Liver (tissue), 9 donors: ENCODE data around the gene GDI1. TPM values are rescaled to one million over a fixed set of nuclear protein-coding genes. Genes with fewer than 3 reads are reported as not detected.

Experiments used
- DNase-seq: peaks from one replicate; pipeline ENCODE4 v3.0.0-alpha.2; 2017; ENCODE audit warnings: low spot score
- H3K27ac ChIP-seq, 2 donors: one replicate each; pipeline ENCODE4 v1.7.0; 2013; ENCODE audit warnings: inconsistent platforms in 2 of 2, low read length in 2 of 2, control low read depth in 1 of 2, low read depth in 1 of 2, mild to moderate bottlenecking in 1 of 2
- H3K27me3 ChIP-seq, 4 donors: one replicate each; pipeline versions ENCODE4 v1.6.1 to v1.7.0; 2013; ENCODE audit warnings: low read length in 3 of 4, inconsistent platforms in 1 of 4, mild to moderate bottlenecking in 1 of 4, moderate library complexity in 1 of 4; ENCODE audit not compliant: control insufficient read depth in 4 of 4, insufficient read depth in 4 of 4
- H3K36me3 ChIP-seq, 4 donors: one replicate each; pipeline versions ENCODE4 v1.6.1 to v1.7.0; 2013; ENCODE audit warnings: low read length in 3 of 4, mild to moderate bottlenecking in 3 of 4, low read depth in 1 of 4, moderate library complexity in 1 of 4; ENCODE audit not compliant: control insufficient read depth in 4 of 4, insufficient read depth in 3 of 4
- H3K4me1 ChIP-seq, 4 donors: one replicate each; pipeline versions ENCODE4 v1.6.1 to v1.7.0; 2013; ENCODE audit warnings: low read length in 3 of 4, mild to moderate bottlenecking in 3 of 4, moderate library complexity in 1 of 4; ENCODE audit not compliant: control insufficient read depth in 4 of 4, insufficient read depth in 4 of 4
- H3K4me3 ChIP-seq, 3 donors: one replicate each; pipeline versions ENCODE4 v1.6.1 to v1.7.0; 2013; ENCODE audit warnings: low read length in 3 of 3, control low read depth in 1 of 3, low read depth in 1 of 3, mild to moderate bottlenecking in 1 of 3
- H3K9ac ChIP-seq, 2 donors: one replicate each; pipeline ENCODE4 v1.7.0; 2013; ENCODE audit warnings: low read length in 2 of 2, mild to moderate bottlenecking in 2 of 2, moderate library complexity in 2 of 2, control low read depth in 1 of 2, low read depth in 1 of 2
- H3K9me3 ChIP-seq, 4 donors: one replicate each; pipeline versions ENCODE4 v1.6.1 to v1.7.0; 2013; ENCODE audit warnings: low read length in 3 of 4; ENCODE audit not compliant: control insufficient read depth in 4 of 4
- CTCF ChIP-seq: fragments of 150-350 bp; IDR thresholded peaks from 2 replicates; pipeline ENCODE4 v1.5.1; 2017; ENCODE audit warnings: improper control_type of control experiment, low read depth, low read length; ENCODE audit not compliant: missing input control
- EGR1 ChIP-seq, 2 donors: IDR thresholded peaks; 2 replicates each; pipeline ENCODE4 v1.6.1; 2016 to 2018; ENCODE audit warnings: antibody characterized with exemption in 2 of 2, low read depth in 2 of 2
- FOXA1 ChIP-seq: IDR thresholded peaks from 2 replicates; pipeline ENCODE4 v1.6.1; 2016; ENCODE audit warnings: antibody characterized with exemption
- FOXA2 ChIP-seq: IDR thresholded peaks from 2 replicates; pipeline ENCODE4 v1.6.1; 2016; ENCODE audit warnings: antibody characterized with exemption
- GABPA ChIP-seq, 2 donors: IDR thresholded peaks in 1 of 2; conservative IDR thresholded peaks in 1 of 2; 2 replicates each; pipeline ENCODE4 v1.6.1; 2016; ENCODE audit warnings: antibody characterized with exemption in 2 of 2, mild to moderate bottlenecking in 1 of 2, moderate library complexity in 1 of 2
- HNF4A ChIP-seq, 2 donors: conservative IDR thresholded peaks; 2 replicates each; pipeline ENCODE4 v1.6.1; 2016; ENCODE audit warnings: antibody characterized with exemption in 2 of 2, mild to moderate bottlenecking in 2 of 2
- HNF4G ChIP-seq: IDR thresholded peaks from 2 replicates; pipeline ENCODE4 v1.6.1; 2016; ENCODE audit warnings: antibody characterized with exemption
- JUND ChIP-seq, 2 donors: IDR thresholded peaks; 2 replicates each; pipeline ENCODE4 v1.6.1; 2016; ENCODE audit warnings: antibody characterized with exemption in 2 of 2
- NR2F2 ChIP-seq: IDR thresholded peaks from 2 replicates; pipeline ENCODE4 v1.6.1; 2016; ENCODE audit warnings: antibody characterized with exemption
- RAD21 ChIP-seq, 2 donors: IDR thresholded peaks; 2 replicates each; pipeline ENCODE4 v1.6.1; 2016; ENCODE audit warnings: antibody characterized with exemption in 2 of 2, mild to moderate bottlenecking in 2 of 2
- REST ChIP-seq: IDR thresholded peaks from 2 replicates; pipeline ENCODE4 v1.6.1; 2016; ENCODE audit warnings: antibody characterized with exemption, mild to moderate bottlenecking
- RXRA ChIP-seq, 2 donors: IDR thresholded peaks; 2 replicates each; pipeline ENCODE4 v1.6.1; 2017 to 2018; ENCODE audit warnings: antibody characterized with exemption in 2 of 2, mild to moderate bottlenecking in 1 of 2
- SP1 ChIP-seq: IDR thresholded peaks from 2 replicates; pipeline ENCODE4 v1.6.1; 2018; ENCODE audit warnings: antibody characterized with exemption, mild to moderate bottlenecking
- TAF1 ChIP-seq: conservative IDR thresholded peaks from 2 replicates; pipeline ENCODE4 v1.6.1; 2016; ENCODE audit warnings: antibody characterized with exemption, mild to moderate bottlenecking
- YY1 ChIP-seq: IDR thresholded peaks from 2 replicates; pipeline ENCODE4 v1.6.1; 2016; ENCODE audit warnings: antibody characterized with exemption, mild to moderate bottlenecking
- WGBS: extraction: QIAGEN DNeasy Blood & Tissue Kit; methylation state at CpG from one replicate; pipeline ENCODE4 v1.1.7; 2013; 5-methylcytosine and 5-hydroxymethylcytosine counted together
- polyA plus RNA-seq, 2 donors: library from polyadenylated mRNA; stranded (reverse) in 1 of 2; unstranded in 1 of 2; fragments of 200-250 nt in 1 of 2; fragments of >200 nt in 1 of 2; fragmentation: Nextera tagmentation in 1 of 2; extraction: Ambion mirVana in 1 of 2; gene quantifications; one replicate each; pipeline versions ENCODE4 v1.2.1 to v1.2.3, GENCODE V29; 2013 to 2015
- total RNA-seq, 2 donors: library from RNA; depleted of rRNA; stranded (reverse); fragments of >200 nt; gene quantifications; one replicate each; pipeline ENCODE4 v1.2.3, GENCODE V29; 2014
- TF ChIP-seq, protein P1 (sequence below): IDR thresholded peaks from 2 replicates; pipeline ENCODE4 v1.6.1; 2016; ENCODE audit warnings: antibody characterized with exemption
- TF ChIP-seq, protein P2 (sequence below): IDR thresholded peaks from 2 replicates; pipeline ENCODE4 v1.6.1; 2016; ENCODE audit warnings: antibody characterized with exemption
- TF ChIP-seq, protein P3 (sequence below): IDR thresholded peaks from 2 replicates; pipeline ENCODE4 v1.6.1; 2016; ENCODE audit warnings: antibody characterized with exemption
- donor health status: healthy.
- donor health status: healthy.
- donor health status: healthy.
- donor health status: healthy.
- donor health status: healthy.

Gene GDI1
- total and polyA plus RNA-seq, 4 donors: 12.8 to 35.6 (median 20.5) TPM

DNA sequence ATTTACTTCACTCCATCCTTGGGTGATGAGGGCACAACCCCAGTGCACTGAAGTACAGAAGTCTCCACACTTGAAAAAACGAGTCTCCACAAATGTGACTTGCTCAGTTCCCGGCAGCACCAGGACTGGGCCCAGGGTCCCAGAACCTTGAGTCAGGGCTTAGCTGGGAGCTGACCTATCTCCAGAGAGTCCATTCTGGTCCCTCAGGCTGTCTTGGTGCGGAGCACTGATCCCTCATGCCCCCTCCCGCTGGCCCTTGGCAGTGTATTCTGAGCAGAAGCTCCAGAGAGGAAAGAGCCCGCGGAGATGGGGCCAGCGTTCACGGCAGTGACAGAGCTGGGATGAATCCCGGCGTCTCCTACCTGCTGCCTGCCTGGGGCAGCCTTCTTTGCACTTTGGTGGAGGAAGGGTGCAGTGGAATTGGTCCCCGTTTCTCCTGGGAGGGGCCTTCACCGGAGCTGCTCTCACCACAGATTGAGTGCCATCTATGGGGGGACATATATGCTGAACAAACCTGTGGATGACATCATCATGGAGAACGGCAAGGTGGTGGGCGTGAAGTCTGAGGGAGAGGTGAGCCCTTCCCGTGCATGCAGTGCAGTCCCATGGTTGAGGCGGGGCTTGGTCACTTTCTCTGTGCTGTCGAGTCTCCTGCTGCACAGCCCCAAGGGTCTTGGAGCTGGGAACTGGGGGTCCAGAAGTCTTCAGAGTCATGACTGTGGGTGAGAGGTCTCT, 3.8 kb downstream of the GDI1 start:
- Histone ChIP-seq H3K27me3 (no peaks in the 10 kb centered on the region), H3K27ac (no peak overlapping the region), H3K4me3 (no peak overlapping the region), H3K4me1 (peaks cover 14 to 30% (median 22%) of the 10 kb centered on the region in 4 donors), H3K9ac (no peak overlapping the region), H3K9me3 (no peaks in the 10 kb centered on the region), H3K36me3 (peaks cover 0 to 7% (median 2%) of the 10 kb centered on the region in 4 donors)
- DNase-seq: no peak
- WGBS: 92% methylated on average over 17 of the region's 17 CpGs
- no peak for TF ChIP-seq FOXA2
- no peak for TF ChIP-seq HNF4A (conservative IDR thresholded peaks at IDR 0.05)
- no peak for TF ChIP-seq FOXA1
- TF ChIP-seq GABPA (IDR thresholded peaks at IDR 0.05 in 1 of 2, conservative IDR thresholded peaks at IDR 0.05 in 1 of 2): no peak
- TF ChIP-seq JUND (IDR thresholded peaks at IDR 0.05): no peak
- no peak for TF ChIP-seq RXRA (IDR thresholded peaks at IDR 0.05)
- TF ChIP-seq TAF1: no peak

DNA sequence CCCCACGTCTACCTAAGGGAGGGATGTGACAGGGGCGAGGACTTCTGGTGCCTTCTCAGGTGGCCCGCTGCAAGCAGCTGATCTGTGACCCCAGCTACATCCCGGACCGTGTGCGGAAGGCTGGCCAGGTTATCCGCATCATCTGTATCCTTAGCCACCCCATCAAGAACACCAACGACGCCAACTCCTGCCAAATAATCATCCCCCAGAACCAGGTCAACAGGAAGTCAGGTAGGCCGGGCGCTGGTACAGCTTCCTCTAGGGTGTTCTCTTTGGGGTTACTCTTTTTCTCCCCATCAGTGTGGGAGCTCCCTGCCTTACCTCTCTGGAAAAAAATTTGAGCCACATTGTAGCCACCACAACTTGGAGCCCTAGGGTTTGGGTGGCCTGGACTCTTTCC, 4.6 kb downstream of the GDI1 start:
- H3K36me3 ChIP-seq: peaks cover 0 to 7% (median 2%) of the 10 kb centered on the region in 4 donors
- WGBS: 91% methylated on average over 11 of the region's 11 CpGs
- no peak for DNase-seq
- H3K27ac ChIP-seq: no peak overlapping the region
- peaks cover 14 to 30% (median 22%) of the 10 kb centered on the region in 4 donors for H3K4me1 ChIP-seq
- no peaks in the 10 kb centered on the region for H3K27me3 ChIP-seq
- H3K9me3 ChIP-seq: no peaks in the 10 kb centered on the region
- H3K9ac ChIP-seq: no peak overlapping the region
- H3K4me3 ChIP-seq: no peak overlapping the region
- TF ChIP-seq, protein P1, sequence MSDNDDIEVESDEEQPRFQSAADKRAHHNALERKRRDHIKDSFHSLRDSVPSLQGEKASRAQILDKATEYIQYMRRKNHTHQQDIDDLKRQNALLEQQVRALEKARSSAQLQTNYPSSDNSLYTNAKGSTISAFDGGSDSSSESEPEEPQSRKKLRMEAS: no peak
- TF ChIP-seq NR2F2 (no peak), GABPA (IDR thresholded peaks at IDR 0.05 in 1 of 2, conservative IDR thresholded peaks at IDR 0.05 in 1 of 2) (no peak), EGR1 (IDR thresholded peaks at IDR 0.05; ENCODE audit: low read depth in 2 of 2) (no peak), HNF4A (conservative IDR thresholded peaks at IDR 0.05) (no peak), RXRA (IDR thresholded peaks at IDR 0.05) (no peak), HNF4G (no peak), JUND (IDR thresholded peaks at IDR 0.05) (no peak), SP1 (no peak), FOXA1 (no peak), TAF1 (no peak), RAD21 (IDR thresholded peaks at IDR 0.05) (no peak), CTCF (no peak), REST (no peak), YY1 (no peak), FOXA2 (no peak)
- TF ChIP-seq, protein P2, sequence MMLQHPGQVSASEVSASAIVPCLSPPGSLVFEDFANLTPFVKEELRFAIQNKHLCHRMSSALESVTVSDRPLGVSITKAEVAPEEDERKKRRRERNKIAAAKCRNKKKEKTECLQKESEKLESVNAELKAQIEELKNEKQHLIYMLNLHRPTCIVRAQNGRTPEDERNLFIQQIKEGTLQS: no peak
- TF ChIP-seq, protein P3, sequence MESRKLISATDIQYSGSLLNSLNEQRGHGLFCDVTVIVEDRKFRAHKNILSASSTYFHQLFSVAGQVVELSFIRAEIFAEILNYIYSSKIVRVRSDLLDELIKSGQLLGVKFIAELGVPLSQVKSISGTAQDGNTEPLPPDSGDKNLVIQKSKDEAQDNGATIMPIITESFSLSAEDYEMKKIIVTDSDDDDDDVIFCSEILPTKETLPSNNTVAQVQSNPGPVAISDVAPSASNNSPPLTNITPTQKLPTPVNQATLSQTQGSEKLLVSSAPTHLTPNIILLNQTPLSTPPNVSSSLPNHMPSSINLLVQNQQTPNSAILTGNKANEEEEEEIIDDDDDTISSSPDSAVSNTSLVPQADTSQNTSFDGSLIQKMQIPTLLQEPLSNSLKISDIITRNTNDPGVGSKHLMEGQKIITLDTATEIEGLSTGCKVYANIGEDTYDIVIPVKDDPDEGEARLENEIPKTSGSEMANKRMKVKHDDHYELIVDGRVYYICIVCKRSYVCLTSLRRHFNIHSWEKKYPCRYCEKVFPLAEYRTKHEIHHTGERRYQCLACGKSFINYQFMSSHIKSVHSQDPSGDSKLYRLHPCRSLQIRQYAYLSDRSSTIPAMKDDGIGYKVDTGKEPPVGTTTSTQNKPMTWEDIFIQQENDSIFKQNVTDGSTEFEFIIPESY: no peak
